ENCODE data around the gene TNKS1BP1.

GRCh38 chr11:57320719-57321387 lies 3.9 kb downstream of the TNKS1BP1 start:
- no peak for TF ChIP-seq POLR2A (IDR thresholded peaks at IDR 0.05)
- TF ChIP-seq CTCF (IDR thresholded peaks at IDR 0.05) = peak in 1 of 7 experiments; percentile 15
- no peak for TF ChIP-seq EP300 (IDR thresholded peaks at IDR 0.05)
